ENCODE results near the gene PDP2. TPM values are rescaled to one million over a fixed set of nuclear protein-coding genes. Genes with fewer than 3 reads are reported as not detected.

The PDP2 gene
- total RNA-seq, 1 experiment from 2014 or later, result 42.0 TPM

DNA sequence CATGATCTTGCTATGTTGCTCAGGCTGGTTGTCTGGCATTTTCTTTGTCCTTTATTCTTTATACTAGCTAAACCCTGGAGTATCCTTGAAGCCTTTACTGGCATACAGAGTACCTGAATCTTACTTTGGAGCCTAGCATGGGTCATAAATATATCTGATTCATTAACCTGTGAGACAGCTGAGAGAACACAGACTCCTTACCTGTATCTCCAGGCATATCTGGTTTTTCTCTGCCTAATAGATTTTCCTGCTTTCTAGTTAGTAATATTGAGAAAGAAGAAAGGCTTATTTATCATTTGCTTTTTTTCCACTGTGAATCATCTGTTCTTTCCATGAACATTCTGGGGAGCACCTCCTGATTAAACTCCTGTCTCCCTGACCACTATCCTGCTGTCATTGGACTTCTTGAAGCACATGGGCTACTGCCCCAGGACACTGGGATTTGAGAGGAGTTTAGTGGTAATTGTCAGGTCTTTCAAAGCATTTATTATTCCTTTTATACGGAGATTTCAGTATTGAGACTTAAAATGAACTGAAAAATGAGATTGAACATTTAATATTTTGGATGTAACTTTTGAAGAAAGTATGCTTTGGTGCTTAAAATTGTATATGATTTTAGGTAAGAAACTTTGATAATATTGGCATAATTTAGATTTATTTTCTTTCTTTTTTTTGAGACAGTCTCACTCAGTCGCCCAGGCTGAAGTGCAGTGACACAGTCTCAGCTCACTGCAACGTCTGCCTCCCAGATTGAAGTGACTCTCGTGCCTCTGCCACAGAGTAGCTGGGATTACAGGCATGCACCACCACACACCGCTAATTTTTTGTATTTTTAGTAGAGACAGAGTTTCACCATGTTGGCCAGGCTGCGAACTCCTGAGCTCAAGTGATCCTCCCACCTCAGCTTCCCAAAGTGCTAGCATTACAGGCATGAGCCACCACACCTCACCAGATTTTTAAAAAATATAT, 8.6 kb downstream of the PDP2 start:
- Histone ChIP-seq H3K27ac (ENCODE audit: low read depth, low read length, poor library complexity, severe bottlenecking) (peak overlapping the region; percentile 30), H3K9me3 (ENCODE audit: low read depth, low read length, poor library complexity, severe bottlenecking) (no peaks in the 10 kb centered on the region), H3K4me1 (ENCODE audit: insufficient read depth, low read length, poor library complexity, severe bottlenecking) (peaks cover 9% of the 10 kb centered on the region), H3K36me3 (ENCODE audit: insufficient read depth, low read length, poor library complexity, severe bottlenecking) (peaks cover 42% of the 10 kb centered on the region), H3K27me3 (replicated peaks; ENCODE audit: insufficient read depth, low read depth, low read length, poor library complexity) (no peaks in the 10 kb centered on the region), H3K4me3 (ENCODE audit: low read depth, low read length, poor library complexity, severe bottlenecking) (no peak overlapping the region)
- POLR2A ChIA-PET (ENCODE audit: low non-redundant PET), result no interaction called here
- CTCF ChIA-PET, result no interaction called here
- DNase-seq (ENCODE audit: low spot score), result no peak
- TF ChIP-seq CTCF (conservative IDR thresholded peaks at IDR 0.05; ENCODE audit: low read depth, low read length), result no peak
- TF ChIP-seq EZH2 (IDR thresholded peaks at IDR 0.05; ENCODE audit: borderline replicate concordance, low read depth, low read length, poor library complexity, severe bottlenecking), result no peak
- intact Hi-C loops (cut with micrococcal nuclease; ENCODE audit: unreplicated experiment), result no loop called here
- BruUV-seq (replicated peaks), result no TSS peak

DNA sequence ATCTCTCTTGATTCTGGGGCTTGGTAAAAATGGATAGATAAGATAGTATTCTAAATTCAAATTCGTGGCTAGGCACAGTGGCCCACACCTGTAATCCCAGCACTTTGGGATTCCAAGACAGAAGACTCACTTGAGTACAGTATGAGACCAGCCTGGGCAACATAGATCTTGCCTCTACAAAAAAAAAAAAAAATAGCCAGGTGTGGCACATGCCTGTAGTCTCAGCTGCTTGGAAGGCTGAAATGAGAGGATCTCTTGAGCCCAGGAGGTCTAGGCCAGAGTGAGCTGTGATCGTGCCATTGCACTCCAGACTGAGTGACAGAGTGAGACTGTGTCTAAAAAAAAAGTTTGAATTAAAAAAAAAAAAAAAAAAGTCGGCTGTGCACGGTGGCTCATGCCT, 9.3 kb downstream of the PDP2 start:
- H3K4me1 ChIP-seq (ENCODE audit: insufficient read depth, low read length, poor library complexity, severe bottlenecking), result peaks cover 9% of the 10 kb centered on the region
- peaks cover 35% of the 10 kb centered on the region for H3K36me3 ChIP-seq (ENCODE audit: insufficient read depth, low read length, poor library complexity, severe bottlenecking)
- H3K4me3 ChIP-seq (ENCODE audit: low read depth, low read length, poor library complexity, severe bottlenecking), result no peak overlapping the region
- TF ChIP-seq EZH2 (IDR thresholded peaks at IDR 0.05; ENCODE audit: borderline replicate concordance, low read depth, low read length, poor library complexity, severe bottlenecking), result no peak
- no peak for TF ChIP-seq CTCF (conservative IDR thresholded peaks at IDR 0.05; ENCODE audit: low read depth, low read length)
- intact Hi-C loops (cut with micrococcal nuclease; ENCODE audit: unreplicated experiment), result loop anchor here (10.0 kb wide), 1 partner anchor 265 kb away; the partner anchor contains the start of genes B3GNT9, FBXL8 and TRADD
- BruUV-seq (replicated peaks), result no TSS peak
- ChIA-PET POLR2A (ENCODE audit: low non-redundant PET) (no interaction called here), CTCF (no interaction called here)
- no peaks in the 10 kb centered on the region for H3K27me3 ChIP-seq (replicated peaks; ENCODE audit: insufficient read depth, low read depth, low read length, poor library complexity)
- peak overlapping the region; percentile 30 for H3K27ac ChIP-seq (ENCODE audit: low read depth, low read length, poor library complexity, severe bottlenecking)
- no peak for DNase-seq (ENCODE audit: low spot score)
- H3K9me3 ChIP-seq (ENCODE audit: low read depth, low read length, poor library complexity, severe bottlenecking), result no peaks in the 10 kb centered on the region

GRCh38 chr16:66890799-66891198, 10.5 kb downstream of the PDP2 start:
- Histone ChIP-seq H3K4me1 (ENCODE audit: insufficient read depth, low read length, poor library complexity, severe bottlenecking) (peaks cover 9% of the 10 kb centered on the region), H3K9me3 (ENCODE audit: low read depth, low read length, poor library complexity, severe bottlenecking) (no peaks in the 10 kb centered on the region), H3K27me3 (replicated peaks; ENCODE audit: insufficient read depth, low read depth, low read length, poor library complexity) (no peaks in the 10 kb centered on the region), H3K36me3 (ENCODE audit: insufficient read depth, low read length, poor library complexity, severe bottlenecking) (peaks cover 23% of the 10 kb centered on the region), H3K27ac (ENCODE audit: low read depth, low read length, poor library complexity, severe bottlenecking) (no peak overlapping the region), H3K4me3 (ENCODE audit: low read depth, low read length, poor library complexity, severe bottlenecking) (no peak overlapping the region)
- TF ChIP-seq EZH2 (IDR thresholded peaks at IDR 0.05; ENCODE audit: borderline replicate concordance, low read depth, low read length, poor library complexity, severe bottlenecking), result no peak
- no peak for TF ChIP-seq CTCF (conservative IDR thresholded peaks at IDR 0.05; ENCODE audit: low read depth, low read length)
- intact Hi-C loops (cut with micrococcal nuclease; ENCODE audit: unreplicated experiment), result loop anchor here (10.0 kb wide), 1 partner anchor 264 kb away; the partner anchor contains the start of genes B3GNT9, FBXL8 and TRADD
- DNase-seq (ENCODE audit: low spot score), result no peak
- ChIA-PET POLR2A (ENCODE audit: low non-redundant PET) (no interaction called here), CTCF (no interaction called here)
- BruUV-seq (replicated peaks), result no TSS peak
